Activated CD4-positive, alpha-beta T cell treated with anti-CD3 and anti-CD28 coated beads, Interleukin-2, amount 50 U/mL, for 4 hours (primary cell): ENCODE data around the gene MCTP2.

Experiments used
- DNase-seq, 2 experiments: peaks; one replicate each; pipeline ENCODE4 v3.0.0-alpha.2; 2020

The MCTP2 gene

DNA sequence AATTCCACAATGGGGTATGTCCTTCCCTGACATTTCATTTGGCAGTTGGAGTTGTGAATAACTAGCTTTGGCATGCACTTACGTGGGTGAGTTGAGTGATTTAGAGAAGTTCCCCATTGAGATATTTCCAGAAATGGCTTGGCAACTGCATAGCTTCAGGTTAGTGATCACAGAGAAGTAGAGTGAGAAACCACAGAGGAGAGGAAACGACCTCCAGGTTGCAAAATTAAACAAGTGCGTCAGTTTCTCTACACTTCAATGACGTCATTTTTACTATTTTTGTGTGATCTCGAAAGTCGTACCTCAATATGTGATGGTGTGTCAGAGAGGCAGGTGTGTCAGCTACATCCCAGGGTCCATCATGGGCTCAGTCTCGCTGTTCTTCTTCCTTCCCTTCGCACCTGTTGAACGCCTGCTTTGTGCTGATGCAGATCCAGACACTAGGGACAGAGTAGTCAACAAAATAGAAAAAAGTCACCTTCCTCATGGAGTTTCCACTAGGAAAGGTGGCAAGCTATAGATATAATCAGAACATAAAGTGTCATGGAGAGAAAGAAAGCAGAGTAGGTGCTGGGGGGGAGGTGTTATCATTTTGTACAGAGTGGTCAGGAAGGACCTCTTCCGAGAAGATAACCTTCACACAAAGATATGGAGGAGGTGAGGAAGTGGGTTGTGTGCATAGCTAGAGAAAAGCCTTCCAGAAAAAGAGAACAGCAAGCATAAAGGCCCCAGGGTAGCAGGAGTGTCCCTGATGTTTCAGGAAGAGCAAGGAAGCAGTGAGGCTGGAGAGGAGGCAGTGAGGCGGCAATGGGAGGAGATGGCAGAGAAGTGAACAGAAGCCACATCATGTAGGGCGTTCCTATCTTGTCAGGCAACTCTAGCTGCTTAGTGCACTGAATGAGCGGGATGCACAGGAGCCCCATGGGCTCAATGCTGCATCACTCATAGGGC is 75.6 kb downstream of the MCTP2 start:
- no peak for DNase-seq

- DNase-seq = no peak
These were observed 81.6 kb downstream of the MCTP2 start for GRCh38 chr15:94312946-94313345.

DNA sequence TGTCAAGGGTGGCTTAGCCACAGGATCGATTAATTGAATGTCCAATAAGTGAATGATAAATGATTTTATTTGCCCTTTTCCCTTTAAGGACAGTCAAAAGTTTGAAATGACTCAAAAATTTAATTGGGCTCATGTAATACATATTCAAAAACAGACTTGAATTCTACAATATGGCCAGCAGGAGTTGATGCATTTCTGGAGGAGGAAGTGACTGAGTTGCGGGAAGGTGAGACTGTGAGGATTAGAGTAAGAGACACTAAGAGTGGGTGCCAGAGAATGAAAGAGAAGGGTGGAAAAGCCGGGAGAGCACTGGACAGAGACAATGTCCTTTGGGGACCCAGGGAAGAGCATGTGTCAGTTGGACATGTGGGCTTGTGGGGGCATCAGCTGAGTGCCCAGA is 83.3 kb downstream of the MCTP2 start:
- DNase-seq = no peak

GRCh38 chr15:94317211-94317610 is 85.8 kb downstream of the MCTP2 start:
- no peak for DNase-seq

GRCh38 chr15:94322141-94322540 is 90.8 kb downstream of the MCTP2 start:
- no peak for DNase-seq

DNA sequence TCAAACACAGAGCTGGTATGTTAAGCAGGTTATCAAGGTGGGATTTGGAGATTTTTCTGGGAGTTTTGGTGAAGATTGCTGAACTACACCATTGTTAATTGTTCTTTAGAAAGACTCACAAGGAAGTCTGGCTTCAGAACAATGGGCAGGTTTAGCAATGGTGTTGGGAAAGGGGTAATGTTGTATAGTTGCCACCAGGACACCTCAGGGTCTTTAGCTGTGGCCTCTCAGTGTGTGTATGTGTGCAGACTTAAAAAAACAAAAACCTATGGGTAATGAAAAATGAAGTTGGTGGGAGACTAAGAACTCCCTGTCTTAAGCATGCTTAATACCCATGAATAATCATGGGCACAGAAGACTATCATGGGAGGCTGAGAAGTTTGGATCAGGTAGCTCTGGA is 91.7 kb downstream of the MCTP2 start:
- DNase-seq = no peak

DNA sequence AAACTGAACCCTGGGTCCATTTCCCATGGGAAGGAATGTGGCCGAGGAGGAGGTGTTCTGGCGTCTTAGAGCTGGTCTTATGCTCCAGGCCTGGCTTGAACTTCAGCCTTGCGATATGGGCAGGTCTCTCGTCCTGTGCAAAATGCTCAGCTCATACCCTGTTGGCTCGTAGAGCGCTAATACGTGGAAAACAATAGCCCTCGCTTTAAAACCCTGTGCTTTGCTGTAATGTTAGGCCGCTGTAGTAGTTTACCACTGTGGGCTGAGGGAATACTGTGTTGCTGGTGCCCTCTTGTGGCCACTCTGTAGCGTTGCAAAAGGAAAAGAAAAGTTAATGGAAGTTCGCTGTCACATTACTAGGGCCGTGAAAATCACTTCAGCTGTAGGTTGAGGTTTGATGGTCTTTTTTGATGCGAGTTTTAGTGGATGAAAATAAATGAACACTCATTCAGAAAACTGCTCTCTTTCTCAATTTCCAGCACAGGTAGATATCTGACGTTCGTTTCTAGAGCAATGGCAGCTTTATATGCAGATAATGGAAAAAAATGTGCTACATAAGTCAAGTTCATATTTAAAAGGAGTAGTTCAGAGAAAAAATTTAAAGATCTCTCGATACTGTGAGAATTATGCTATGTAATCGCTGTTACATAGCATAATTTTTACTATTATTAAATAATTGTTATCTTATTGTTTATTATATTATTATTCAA is 92.9 kb downstream of the MCTP2 start:
- peak; percentile 36 for DNase-seq

DNA sequence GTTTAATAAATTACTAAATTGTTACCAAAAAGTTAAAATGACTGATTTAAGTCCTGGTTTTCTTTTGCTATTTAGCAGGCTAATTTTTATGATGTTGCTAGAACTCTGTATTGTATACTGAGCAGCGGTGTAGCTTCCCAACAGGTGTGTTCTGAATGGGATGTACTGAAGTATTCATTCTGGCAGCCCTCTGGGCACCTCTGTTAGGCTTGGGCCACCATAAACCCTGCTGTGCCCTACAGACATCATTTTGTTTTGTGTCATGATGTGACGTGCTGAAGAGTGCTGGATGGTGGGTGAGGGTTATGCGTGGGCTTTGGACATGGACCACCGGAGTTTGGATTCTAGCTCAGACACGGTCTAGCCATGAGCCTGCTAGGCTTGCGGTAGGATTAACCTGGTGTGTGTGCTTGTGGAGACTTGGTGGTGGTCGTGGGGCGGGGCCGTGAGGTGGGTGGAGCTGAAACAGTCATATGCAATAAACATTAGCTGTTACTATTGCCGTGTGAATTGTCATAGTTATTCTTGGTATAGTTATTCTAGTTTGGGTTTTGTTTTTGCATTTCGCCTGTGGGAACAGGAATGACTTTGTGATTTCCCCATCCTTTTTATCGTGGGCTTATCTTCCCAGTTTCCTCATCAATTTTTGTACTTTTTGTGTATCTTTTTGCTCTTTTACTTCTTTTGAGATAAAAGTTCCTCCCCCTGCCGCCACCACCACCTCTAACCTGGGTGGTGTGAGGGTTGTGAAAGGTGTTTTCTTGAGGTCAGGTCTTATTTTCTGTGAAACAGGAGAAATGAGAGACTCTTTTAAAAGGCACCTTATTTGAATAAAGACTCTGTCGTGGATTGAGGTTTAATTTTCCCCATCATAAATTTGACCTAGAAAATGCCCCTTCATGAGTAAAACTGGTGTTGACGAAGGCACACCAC is 93.7 kb downstream of the MCTP2 start:
- no peak for DNase-seq

DNA sequence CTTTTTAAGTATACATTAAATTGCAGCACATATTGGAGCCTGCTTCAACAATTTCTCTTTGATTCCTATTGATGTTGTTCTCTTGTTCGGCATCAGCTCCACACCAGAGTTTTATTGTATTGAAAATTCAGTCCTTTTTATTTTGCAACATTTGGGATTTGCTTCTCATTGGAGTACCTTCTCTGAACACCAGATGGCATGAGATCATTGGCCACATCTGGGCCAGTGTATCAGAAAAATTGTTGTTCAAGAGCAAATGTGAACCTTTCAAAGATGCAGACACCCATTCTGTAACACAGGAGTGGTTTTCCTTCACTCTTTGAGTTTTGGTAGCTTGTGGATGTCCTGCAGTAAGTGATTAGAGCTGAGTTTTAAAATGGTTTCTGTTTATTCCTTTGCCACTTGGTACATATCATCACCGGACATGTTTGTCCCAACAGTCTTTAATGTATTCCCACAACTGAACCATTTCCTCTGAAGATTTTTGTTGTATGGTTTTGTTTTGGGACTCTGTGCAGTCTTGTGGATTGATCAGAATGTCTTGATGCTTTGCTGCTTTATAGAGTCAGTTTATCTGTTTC is 96.1 kb downstream of the MCTP2 start:
- DNase-seq = no peak

DNA sequence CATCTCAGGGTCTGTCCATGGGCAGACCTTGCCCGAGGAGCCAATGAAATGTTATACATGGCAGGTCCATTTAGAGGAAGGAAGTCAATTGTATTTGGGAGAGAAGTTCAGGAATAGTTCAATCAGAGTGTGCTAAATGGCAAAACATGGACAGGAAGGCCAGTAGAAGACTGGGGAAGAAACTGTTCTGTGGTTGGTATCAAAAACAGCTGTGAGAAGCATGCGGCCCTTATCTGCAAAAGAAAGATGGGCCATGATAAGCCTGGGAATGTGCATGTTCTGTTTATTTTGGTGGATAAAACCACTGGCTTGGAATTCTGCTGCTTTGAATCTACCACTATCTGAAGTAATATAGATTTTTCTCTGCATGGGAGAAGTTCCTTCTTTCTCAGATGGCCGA is 100.4 kb downstream of the MCTP2 start:
- no peak for DNase-seq

GRCh38 chr15:94335616-94336015 is 104.3 kb downstream of the MCTP2 start:
- DNase-seq = no peak

- no peak for DNase-seq
These were observed 105.6 kb downstream of the MCTP2 start for GRCh38 chr15:94336817-94337467.

DNA sequence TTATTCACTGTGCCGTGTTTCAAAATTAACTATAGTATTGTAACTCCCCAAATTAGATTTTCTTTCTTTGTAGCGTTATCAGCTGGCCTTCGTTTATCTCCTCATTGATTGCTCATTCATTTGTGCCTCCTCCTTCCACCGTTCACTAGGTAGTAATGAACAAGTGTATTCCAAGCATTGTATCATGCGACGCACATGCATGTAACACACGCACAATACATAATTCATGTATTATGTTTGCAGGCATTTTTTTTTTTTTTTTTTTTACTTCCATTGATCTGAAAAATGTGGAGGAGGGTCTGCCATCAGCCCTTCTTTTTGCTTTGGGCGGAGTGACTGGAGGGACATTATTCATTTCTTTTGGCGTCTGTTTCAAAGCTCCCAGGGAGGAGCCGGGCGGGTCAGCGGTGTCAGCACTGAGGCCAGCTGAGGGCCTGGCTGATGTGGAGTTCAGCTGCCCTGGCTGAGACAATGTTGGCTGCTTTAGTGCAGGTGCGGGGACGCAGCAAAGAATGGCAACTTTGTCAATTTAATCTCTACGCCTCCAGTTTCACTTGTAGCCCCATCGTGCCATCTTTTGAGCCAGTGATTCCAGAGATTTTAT is 107.0 kb downstream of the MCTP2 start:
- no peak for DNase-seq

DNA sequence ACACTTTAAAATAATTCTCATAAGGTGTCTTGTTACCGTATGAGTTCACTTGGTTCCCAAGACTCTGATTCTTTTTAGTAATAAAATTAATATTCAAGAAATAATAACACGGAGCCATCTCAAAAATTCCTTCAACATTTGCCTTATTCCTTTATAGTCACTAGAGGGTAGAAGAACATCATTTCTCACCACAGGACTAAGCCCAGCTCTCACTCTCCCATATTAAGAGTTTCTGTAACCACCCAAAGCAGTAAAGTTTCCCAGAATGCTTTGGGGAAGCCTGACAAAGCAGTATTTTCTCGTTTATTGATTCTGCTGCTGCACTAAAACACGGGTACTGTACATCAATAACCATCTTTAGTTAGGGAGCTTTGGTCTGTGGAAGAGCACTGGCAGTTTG is 114.9 kb downstream of the MCTP2 start:
- no peak for DNase-seq

- DNase-seq = no peak
These were observed 116.7 kb downstream of the MCTP2 start for GRCh38 chr15:94348084-94348483.

DNA sequence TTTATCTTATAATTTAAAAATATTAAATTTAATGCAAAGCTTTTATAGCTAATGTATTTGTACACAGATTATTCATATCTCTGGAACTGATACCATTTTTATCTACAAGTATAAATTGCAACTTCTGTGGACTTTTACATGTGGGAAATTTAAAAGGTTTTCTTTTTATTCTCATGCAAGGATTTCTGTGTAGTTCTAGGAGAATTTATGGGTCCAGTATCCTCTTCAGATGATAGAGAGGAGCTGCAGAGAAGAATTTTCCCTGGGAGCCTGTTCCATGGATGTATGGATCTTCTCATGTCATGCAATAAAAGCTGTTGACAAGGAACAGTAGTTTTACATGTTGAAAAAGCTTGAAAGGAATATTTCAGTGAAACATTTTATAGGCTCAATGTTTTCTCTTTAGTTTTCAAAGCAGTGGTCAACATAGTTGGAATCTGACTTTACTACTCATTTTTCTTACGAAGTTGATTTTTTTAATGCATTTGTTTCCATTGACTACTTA is 119.7 kb downstream of the MCTP2 start:
- DNase-seq = no peak

DNA sequence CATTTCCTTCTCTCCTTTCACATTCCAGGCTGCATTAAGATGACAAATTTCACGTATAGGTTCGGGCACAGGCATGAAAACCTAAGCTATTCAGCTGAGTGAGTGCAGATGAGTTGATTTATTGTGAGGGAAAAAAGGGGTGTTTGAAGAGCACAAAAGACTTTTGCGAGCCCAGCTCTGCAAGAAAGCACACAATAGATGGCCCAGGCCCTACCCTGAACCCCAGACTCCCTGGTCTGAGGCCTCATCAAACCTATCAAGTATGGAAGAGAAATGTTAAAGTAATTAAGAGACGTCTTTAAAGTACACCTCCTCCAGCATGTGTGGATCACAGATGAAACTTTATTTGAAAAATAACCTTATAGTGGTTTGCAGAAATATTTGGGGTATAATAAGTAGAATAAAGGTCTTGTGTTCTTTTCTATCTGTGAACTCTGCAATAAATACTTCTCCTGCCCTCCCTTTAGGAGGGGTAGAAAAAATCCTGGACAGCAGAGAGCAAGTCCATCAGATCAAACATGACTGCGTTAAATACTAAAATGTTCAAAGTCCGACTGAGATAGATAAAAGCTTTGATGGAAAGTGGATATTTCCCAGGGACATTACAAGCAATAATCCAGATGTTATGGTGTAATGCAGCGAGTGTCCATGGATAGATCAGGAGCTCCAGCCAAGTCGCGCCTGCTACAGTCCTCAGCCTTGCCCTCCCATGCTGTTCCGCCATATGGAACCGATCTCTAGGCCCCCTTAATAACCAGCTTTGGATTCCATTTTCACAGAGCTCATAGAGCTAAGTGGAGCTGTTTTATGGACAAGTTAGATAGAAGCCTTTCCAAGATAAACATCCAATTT is 121.5 kb downstream of the MCTP2 start:
- no peak for DNase-seq

GRCh38 chr15:94353488-94353820 is 122.1 kb downstream of the MCTP2 start:
- no peak for DNase-seq

DNA sequence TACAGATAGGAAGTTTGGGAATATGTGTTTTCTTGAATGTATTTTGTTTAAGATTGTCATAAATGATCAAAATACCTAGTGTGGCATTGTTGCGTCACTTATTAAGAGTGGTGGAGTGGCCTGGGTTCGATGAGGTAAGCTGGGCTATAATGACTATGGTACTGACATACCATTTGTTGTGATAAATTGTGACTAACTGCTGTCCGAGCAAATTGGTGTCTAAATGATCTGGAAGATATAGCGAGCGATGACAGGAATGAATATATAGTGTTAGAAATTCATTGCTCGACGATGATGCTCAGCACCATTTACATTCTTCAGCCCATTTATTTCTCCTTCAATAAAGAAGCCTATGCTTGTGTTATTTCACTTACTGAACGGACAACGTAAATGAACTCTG is 123.3 kb downstream of the MCTP2 start:
- no peak for DNase-seq

DNA sequence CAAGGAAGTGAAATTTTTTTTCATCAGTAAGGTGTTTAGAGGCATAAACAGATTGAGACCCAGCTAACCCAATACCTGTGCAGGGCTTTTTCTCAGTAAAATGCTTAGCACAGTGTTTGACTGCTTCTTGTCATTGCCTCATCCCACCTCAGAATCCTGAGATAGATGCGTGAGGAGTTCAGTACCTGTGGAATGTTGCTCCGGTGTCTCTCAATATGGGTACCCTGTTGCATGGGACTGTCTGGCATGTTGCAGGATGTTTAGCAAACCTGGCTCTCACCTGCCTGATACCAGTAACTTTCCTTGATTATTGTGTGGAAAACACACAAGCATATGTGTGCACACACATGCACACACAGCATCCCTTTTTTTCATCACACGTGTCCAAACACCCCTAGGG is 128.4 kb downstream of the MCTP2 start:
- DNase-seq = no peak

- no peak for DNase-seq
These were observed 128.9 kb downstream of the MCTP2 start for GRCh38 chr15:94360251-94360685.
